Dendritic cell treated with granulocyte-macrophage colony-stimulating factor and Interleukin-4, amounts not matched to agents 40 ng/mL and 50 ng/mL, for 4 days (primary cell): Measurements from ENCODE around the gene ADGRE2.
A peak's percentile ranks its signal among the peaks of the same experiment; 100 is the strongest.
"Not testable (repeated sequence)": the region's sequence is repeated elsewhere in the genome, so short reads cannot be mapped to it uniquely, and the experiment has no call there.

Source experiments
- H3K27ac Mint-ChIP-seq: one replicate; pipeline ENCODE4 v1.8.0; 2022; ENCODE audit warnings: mild to moderate bottlenecking, mixed read lengths
- H3K27me3 Mint-ChIP-seq: one replicate; pipeline ENCODE4 v1.8.0; 2022; ENCODE audit warnings: mild to moderate bottlenecking, mixed read lengths
- H3K36me3 Mint-ChIP-seq: one replicate; pipeline ENCODE4 v1.8.0; 2022; ENCODE audit warnings: low read depth, mixed read lengths
- H3K4me1 Mint-ChIP-seq: one replicate; pipeline ENCODE4 v1.8.0; 2022; ENCODE audit warnings: low read depth, mixed read lengths
- H3K4me3 Mint-ChIP-seq: one replicate; pipeline ENCODE4 v1.8.0; 2022; ENCODE audit warnings: mild to moderate bottlenecking, moderate library complexity, mixed read lengths
- H3K9me3 Mint-ChIP-seq: one replicate; pipeline ENCODE4 v1.8.0; 2022; ENCODE audit warnings: mixed read lengths
- intact Hi-C: fragments of 100-400 bp; cut with micrococcal nuclease; formaldehyde crosslinking; loops from one replicate; pipeline ENCODE4 v1.15.0; 2022

The ADGRE2 gene

DNA sequence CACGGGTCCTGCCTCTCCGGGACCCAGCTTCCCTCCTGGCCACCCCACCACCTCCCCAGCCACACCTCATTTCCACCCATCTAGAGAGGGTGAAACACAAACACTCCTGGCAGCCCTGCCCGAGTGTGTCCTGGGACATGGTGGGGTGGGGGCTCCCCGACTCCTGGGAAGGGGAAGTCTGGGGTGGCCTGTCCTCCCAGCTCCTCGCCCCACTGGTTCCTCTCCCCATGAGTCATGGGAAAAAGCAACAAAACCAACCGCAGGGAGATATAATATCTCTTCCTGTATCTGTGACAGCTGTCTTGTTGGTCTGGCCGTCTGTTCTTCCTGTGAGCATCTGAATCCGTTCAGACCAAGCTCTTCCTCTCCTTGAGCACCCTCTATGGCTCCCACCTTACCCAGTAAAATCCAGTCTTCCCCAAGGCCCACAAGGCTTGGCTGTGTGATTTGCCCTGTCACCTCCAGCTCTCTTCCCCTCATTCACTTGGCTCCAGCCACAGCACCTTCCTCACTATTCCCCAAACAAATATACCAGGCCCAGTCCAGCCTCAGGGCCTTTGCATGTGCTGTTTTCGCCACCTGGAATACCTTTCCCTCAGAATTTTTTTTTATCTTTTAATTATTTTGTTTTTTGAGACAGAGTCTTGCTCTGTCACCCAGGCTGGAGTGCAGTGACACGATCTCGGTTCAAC is 6.9 kb upstream of the ADGRE2 start:
- H3K27me3 Mint-ChIP-seq, H3K36me3 Mint-ChIP-seq, H3K9me3 Mint-ChIP-seq: not testable (repeated sequence)
- H3K4me1 Mint-ChIP-seq, result peaks cover 50% of the 10 kb centered on the region
- intact Hi-C loops, result loop anchor here (5.0 to 10.0 kb wide), 2 partner anchors 210 to 367 kb away; partner anchors contain the start of gene NDUFB7
- peak overlapping the region; percentile 97 for H3K27ac Mint-ChIP-seq
- H3K4me3 Mint-ChIP-seq, result peak overlapping the region; percentile 61

GRCh38 chr19:14784730-14785101 is 6.4 kb upstream of the ADGRE2 start:
- H3K27me3 Mint-ChIP-seq, H3K9me3 Mint-ChIP-seq, H3K36me3 Mint-ChIP-seq: not testable (repeated sequence)
- peaks cover 50% of the 10 kb centered on the region for H3K4me1 Mint-ChIP-seq
- intact Hi-C loops, result loop anchor here (5.0 to 10.0 kb wide), 2 partner anchors 210 to 368 kb away; partner anchors contain the start of gene NDUFB7
- H3K4me3 Mint-ChIP-seq, result peak overlapping the region; percentile 61
- peak overlapping the region; percentile 97 for H3K27ac Mint-ChIP-seq

DNA sequence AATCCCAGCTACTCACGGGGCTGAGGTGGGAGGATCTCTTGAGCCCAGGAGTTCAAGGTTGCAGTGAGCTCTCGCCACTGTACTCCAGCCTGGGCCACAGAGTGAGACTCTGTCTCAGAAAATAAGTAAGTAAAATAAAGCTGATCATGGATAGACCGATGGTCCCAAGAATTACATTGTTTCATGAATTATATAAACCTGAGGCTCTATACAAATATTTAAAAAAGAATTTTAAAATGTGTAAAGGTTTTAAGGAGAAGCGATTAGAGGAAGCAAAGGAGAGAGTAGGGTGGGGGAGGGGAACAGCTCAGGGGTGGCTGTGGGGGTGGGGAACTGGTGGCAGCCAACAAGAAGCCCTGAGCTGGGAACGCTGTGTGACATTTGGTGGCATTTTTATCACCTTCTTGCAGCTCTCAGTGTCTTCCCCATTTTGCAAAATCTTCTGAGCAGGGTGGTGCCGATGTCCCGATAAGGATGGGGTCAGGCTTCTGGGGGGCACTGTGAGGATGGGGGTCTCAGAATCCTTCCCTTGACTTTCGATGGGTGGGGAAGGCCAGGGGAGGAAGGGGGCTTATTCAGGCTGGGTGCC is 5.1 kb upstream of the ADGRE2 start:
- H3K27ac Mint-ChIP-seq, result peak overlapping the region; percentile 97
- not testable (repeated sequence) for H3K4me3 Mint-ChIP-seq, H3K36me3 Mint-ChIP-seq, H3K9me3 Mint-ChIP-seq, H3K27me3 Mint-ChIP-seq
- intact Hi-C loops, result loop anchor here (10.0 kb wide), 1 partner anchor 209 kb away; the partner anchor contains the start of gene NDUFB7
- H3K4me1 Mint-ChIP-seq, result peaks cover 61% of the 10 kb centered on the region

- H3K27me3 Mint-ChIP-seq, result no peaks in the 10 kb centered on the region
- H3K9me3 Mint-ChIP-seq, result no peaks in the 10 kb centered on the region
- H3K4me1 Mint-ChIP-seq, result peaks cover 67% of the 10 kb centered on the region
- peak overlapping the region; percentile 97 for H3K27ac Mint-ChIP-seq
- intact Hi-C loops, result loop anchor here (10.0 kb wide), 1 partner anchor 208 kb away; the partner anchor contains the start of gene NDUFB7
- H3K4me3 Mint-ChIP-seq, result no peak overlapping the region
- H3K36me3 Mint-ChIP-seq, result no peaks in the 10 kb centered on the region
These were observed 4.5 kb upstream of the ADGRE2 start for GRCh38 chr19:14782626-14783409.

DNA sequence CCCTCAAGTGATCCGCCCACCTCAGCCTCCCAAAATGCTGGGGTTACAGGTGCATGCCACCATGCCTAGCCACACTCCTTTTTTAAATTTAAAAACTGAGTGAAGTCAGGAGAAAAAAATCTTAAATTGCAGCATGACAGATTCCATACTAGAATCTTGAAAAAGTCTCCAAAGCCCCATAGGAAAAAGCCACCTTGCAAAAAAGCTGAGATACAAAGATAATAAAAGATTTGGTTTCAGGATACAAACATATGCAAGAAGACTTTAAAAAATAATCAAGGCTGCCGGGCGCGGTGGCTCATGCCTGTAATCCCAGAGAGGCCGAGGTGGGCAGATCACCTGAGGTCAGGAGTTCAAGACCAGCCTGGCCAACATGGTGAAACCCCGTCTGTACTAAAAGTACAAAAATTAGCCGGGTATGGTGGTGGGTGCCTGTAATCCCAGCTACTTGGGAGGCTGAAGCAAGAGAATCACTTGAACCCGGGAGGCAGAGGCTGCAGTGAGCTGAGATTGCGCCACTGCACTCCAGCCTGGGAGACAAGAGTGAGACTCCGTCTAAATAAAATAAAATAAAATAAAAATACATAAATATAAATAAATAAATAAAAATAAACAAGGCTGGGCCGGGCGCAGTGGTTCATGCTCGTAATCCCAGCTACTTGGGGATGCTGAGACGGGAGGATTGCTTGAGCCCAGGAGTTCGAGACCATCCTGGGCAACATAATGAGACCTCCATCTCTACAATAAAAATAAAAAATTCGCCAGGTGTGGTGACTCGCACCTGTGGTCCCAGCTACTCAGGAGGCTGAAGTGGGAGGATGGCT is 3.6 kb upstream of the ADGRE2 start:
- not testable (repeated sequence) for H3K36me3 Mint-ChIP-seq, H3K27me3 Mint-ChIP-seq, H3K9me3 Mint-ChIP-seq, H3K4me3 Mint-ChIP-seq
- H3K27ac Mint-ChIP-seq, result peak overlapping the region; percentile 97
- intact Hi-C loops, result loop anchor here (10.0 kb wide), 1 partner anchor 207 kb away; the partner anchor contains the start of gene NDUFB7
- peaks cover 64% of the 10 kb centered on the region for H3K4me1 Mint-ChIP-seq

DNA sequence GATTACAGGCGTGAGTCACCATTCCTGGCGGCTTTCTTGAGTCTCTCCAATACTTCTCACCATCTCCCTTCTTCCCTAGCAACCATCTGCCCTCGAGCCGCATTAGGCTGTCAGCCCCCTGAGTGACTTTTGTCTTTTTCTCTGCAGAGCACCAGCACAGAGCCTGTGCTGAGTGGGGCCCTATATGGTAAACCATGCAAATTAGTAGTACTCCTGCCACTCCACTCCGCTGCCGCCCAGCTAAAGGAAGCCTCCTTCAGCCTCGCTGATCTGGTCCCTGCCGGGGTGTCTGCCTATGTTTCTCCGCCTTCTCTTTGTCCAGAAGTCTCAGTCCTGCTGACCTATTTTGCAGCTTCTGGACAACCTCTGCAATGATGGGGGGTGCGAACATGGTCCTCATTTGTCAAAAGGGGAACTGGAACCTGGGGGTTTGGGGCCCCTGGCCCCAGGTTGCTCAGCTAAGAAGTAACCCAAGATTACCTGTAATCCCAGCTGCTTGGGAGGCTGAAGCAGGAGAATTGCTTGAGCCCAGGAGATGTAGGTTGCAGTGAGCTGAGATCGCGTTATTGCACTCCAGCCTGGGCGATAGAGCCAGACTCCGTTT is 2.4 kb upstream of the ADGRE2 start:
- not testable (repeated sequence) for H3K27me3 Mint-ChIP-seq, H3K4me3 Mint-ChIP-seq
- intact Hi-C loops, result loop anchor here (10.0 kb wide), 1 partner anchor 206 kb away; the partner anchor contains the start of gene NDUFB7

GRCh38 chr19:14779151-14779550 is 791 bp upstream of the ADGRE2 start:
- Mint-ChIP-seq H3K4me3 (no peak overlapping the region), H3K36me3 (peaks cover 10% of the 10 kb centered on the region), H3K9me3 (no peaks in the 10 kb centered on the region), H3K27ac (no peak overlapping the region), H3K4me1 (peaks cover 57% of the 10 kb centered on the region), H3K27me3 (no peaks in the 10 kb centered on the region)
- intact Hi-C loops, result no loop called here

More for the DNA sequence above, 2.4 kb upstream of the ADGRE2 start:
- H3K36me3 Mint-ChIP-seq, H3K9me3 Mint-ChIP-seq: not testable (repeated sequence)
- Mint-ChIP-seq H3K4me1 (peaks cover 64% of the 10 kb centered on the region), H3K27ac (peak overlapping the region; percentile 9)

DNA sequence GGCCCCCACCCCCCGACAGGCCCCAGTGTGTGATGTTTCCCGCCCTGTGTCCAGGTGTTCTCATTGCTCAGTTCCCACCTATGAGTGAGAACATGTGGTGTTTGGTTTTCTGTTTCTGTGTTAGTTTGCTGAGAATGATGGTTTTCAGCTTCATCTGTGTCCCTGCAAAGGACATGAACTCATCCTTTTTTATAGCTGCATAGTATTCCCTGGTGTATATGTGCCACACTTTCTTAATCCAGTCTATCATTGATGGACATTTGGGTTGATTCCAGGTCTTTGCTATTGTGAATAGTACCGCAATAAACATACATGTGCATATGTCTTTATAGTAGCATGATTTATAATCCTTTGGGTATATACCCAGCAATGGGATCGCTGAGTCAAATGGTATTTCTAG is 715 bp downstream of the ADGRE2 start:
- Mint-ChIP-seq H3K27ac (peak overlapping the region; percentile 34), H3K36me3 (peaks cover 25% of the 10 kb centered on the region), H3K4me1 (peaks cover 60% of the 10 kb centered on the region)
- H3K4me3 Mint-ChIP-seq, H3K27me3 Mint-ChIP-seq, intact Hi-C loops, H3K9me3 Mint-ChIP-seq: not testable (repeated sequence)

DNA sequence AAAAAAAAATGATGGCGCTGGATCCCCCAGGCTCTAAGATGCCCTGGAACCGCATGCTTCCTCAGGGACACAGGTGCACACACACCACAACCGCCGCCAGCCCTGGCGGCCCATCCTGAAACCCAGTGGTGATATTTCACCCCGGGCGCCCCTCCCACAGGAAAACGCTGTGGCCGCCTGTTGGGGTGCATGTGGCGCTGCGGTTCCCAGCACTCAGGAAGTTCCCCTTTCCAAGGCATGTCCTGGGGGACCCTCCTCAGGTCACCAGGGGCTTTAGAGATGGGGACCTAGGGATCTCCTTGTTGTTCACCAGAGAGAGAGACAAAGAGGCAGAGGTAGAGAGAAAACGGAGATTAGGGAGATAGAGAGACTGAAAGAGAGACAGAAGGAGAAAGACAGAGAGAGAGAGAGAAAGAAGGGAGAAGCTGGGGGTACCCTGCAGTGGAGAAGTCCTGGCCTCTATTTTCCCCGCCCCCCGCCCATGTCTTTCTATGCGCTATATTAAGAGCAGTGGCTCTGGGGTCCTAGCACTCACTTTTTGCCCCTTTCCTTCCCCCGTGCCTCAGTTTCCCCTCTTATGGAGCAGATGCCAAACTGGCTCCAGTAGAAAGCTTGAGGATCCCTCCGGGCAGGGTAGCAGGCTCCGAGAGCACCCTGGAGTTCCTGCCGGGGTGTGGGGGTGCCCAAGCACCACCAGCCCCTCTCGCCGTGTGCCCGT is 2.3 kb downstream of the ADGRE2 start:
- Mint-ChIP-seq H3K4me3 (peak overlapping the region; percentile 95), H3K4me1 (peaks cover 67% of the 10 kb centered on the region), H3K27ac (peak overlapping the region; percentile 86), H3K9me3 (no peaks in the 10 kb centered on the region), H3K36me3 (peaks cover 41% of the 10 kb centered on the region), H3K27me3 (no peaks in the 10 kb centered on the region)
- intact Hi-C loops, result no loop called here

DNA sequence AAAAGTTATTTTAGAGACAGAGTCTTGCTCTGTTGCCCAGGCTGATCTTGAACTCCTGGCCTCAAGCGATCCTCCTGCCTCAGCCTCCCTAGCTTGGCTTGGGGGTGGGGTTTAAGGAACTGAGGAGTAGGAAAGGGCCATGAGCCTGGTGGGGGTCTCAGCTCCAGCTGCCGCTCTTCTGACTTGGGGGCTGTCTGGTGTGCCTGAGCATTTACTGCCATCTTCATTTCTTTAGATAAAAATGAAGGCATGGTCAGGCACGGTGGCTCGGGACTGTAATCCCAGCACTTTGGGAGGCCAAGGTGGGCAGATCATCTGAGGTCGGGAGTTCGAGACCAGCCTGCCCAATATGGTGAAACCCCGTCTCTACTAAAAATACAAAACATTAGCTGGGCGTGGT is 3.0 kb downstream of the ADGRE2 start:
- H3K27me3 Mint-ChIP-seq, H3K9me3 Mint-ChIP-seq, intact Hi-C loops: not testable (repeated sequence)
- H3K27ac Mint-ChIP-seq, result peak overlapping the region; percentile 86
- peak overlapping the region; percentile 95 for H3K4me3 Mint-ChIP-seq
- peaks cover 48% of the 10 kb centered on the region for H3K36me3 Mint-ChIP-seq
- H3K4me1 Mint-ChIP-seq, result peaks cover 62% of the 10 kb centered on the region

- no peak overlapping the region for H3K27ac Mint-ChIP-seq
- H3K27me3 Mint-ChIP-seq, result no peaks in the 10 kb centered on the region
- no peak overlapping the region for H3K4me3 Mint-ChIP-seq
- H3K36me3 Mint-ChIP-seq, result peaks cover 58% of the 10 kb centered on the region
- H3K4me1 Mint-ChIP-seq, result peaks cover 69% of the 10 kb centered on the region
- H3K9me3 Mint-ChIP-seq, result no peaks in the 10 kb centered on the region
- intact Hi-C loops, result no loop called here
These were observed 4.0 kb downstream of the ADGRE2 start for GRCh38 chr19:14774373-14774772.

- intact Hi-C loops, H3K27ac Mint-ChIP-seq, H3K9me3 Mint-ChIP-seq, H3K4me3 Mint-ChIP-seq, H3K27me3 Mint-ChIP-seq: not testable (repeated sequence)
- peaks cover 69% of the 10 kb centered on the region for H3K4me1 Mint-ChIP-seq
- peaks cover 64% of the 10 kb centered on the region for H3K36me3 Mint-ChIP-seq
These were observed 4.6 kb downstream of the ADGRE2 start for GRCh38 chr19:14773722-14774121.

DNA sequence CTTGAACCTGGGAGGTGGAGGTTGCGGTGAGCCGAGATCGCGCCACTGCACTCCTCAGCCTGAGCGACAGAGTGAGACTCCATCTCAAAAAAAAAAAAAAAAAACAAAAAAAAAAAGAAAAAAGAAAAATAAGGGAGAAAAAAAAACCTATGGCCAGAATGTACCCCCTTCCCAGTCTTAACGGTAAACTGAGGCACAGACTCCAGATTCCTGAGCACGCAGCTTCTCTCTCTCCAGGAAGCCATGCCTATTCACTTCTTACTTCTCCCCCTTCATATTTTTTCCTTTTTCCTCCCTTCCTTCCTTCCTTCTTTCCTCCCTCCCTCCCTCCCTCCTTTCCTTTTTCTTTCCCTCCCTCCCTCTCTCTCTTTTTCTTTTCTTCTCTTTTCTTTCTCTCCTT is 5.4 kb downstream of the ADGRE2 start:
- peaks cover 72% of the 10 kb centered on the region for H3K36me3 Mint-ChIP-seq
- H3K4me1 Mint-ChIP-seq, result peaks cover 69% of the 10 kb centered on the region
- H3K27me3 Mint-ChIP-seq, result no peaks in the 10 kb centered on the region
- H3K4me3 Mint-ChIP-seq, result no peak overlapping the region
- H3K9me3 Mint-ChIP-seq, result no peaks in the 10 kb centered on the region
- no peak overlapping the region for H3K27ac Mint-ChIP-seq
- intact Hi-C loops, result no loop called here
